Fibroblast of upper back skin (primary cell): ENCODE results near the gene PLD1.
"Not testable (repeated sequence)": the region's sequence is repeated elsewhere in the genome, so short reads cannot be mapped to it uniquely, and the experiment has no call there.

Experiments
- DNase-seq: peaks from one replicate; pipeline ENCODE4 v3.0.0-alpha.2; 2013

Gene PLD1

DNA sequence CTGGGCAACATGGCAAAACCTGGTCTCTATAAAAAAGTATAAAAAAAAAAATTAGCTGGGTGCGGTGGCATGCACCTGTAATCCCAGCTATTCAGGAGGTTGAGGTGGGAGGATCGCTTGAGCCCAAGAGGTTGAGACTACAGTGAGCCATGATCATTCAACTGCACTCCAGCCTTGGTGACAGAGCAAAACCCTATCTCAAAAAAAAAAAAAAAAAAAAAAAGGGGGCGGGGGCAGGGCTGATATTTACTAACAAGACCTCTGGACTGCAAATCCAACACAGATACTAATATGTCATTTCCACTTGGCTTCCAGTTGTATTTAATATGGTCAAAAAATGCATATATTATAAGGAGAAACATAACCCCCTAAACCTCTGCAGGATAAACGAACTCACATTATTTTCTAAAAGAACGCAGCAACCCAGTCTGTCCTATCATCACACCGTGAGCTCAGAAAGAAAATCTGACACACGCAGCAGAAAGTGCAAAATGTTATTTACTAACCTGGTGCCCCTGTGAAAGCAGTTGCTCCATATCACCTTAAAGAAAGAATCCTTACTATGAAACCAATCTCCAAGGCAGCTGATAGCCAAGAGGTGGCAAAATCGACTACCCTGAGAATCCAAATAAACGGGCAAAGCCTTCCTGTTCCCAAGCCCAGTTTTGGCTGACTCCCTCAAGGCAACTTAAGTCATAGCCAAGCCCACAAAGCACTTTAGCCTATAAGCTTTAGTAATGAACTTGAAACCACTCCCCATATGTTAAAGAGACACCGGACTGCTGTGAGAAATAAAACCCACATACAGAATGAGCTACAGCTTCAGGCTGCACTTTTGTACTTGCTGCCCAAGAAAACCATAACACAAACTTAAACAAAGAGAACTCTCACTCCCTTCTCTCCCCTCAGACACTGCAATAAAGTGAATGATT lies 39.3 kb downstream of the PLD1 start:
- DNase-seq: peak; percentile 74

- no peak for DNase-seq
These were observed 40.8 kb downstream of the PLD1 start for GRCh38 chr3:171769461-171769860.

DNA sequence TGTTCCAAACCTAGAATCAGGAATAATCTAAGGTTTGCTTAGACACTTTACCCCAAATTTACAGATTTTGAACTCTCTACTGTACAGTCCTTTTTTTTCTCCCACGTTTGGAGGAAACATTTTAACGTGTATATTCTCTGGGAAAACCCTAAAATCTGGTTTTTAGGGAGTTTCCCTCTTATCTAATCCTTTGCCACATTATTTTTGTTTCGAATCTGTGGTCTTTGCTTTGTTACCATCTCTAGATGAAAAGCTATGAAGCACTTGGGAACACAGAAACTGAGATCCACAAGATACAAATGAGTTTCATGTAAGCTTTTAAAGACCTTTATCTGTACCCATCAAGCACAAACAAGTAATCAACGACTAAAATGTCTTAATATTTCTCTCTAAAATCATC lies 41.3 kb downstream of the PLD1 start:
- DNase-seq: no peak

DNA sequence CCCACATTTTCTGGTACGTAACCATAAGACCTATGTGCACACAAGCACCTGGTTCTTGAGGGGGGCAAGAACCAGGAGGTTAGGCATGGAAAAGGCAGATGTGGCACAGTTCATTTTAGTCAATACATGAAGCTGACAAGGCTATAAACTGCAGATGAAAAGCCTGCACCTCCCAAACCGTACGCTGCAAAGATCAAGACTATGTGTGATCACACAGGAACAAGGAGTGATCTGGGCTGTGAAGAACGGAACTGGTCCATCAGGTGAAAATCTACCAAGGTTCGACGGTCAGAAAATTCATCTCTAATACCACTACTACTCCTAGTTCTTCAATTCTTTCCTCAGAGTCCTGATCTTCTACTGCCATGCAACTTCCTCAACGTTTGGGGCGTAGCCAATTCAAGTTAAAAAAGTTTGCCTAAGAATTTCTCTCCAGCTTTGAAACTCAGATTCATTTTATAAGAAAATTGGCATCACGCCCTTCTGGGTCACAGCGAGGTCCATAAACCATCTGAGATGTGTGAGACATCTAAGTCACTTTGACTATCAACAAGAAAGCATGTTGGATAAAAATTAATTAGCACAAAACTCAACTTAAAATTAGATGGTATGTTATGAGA lies 41.9 kb downstream of the PLD1 start:
- DNase-seq: no peak

- DNase-seq: no peak
These were observed 44.8 kb downstream of the PLD1 start for GRCh38 chr3:171765511-171765887.

GRCh38 chr3:171763392-171763791 lies 46.9 kb downstream of the PLD1 start:
- DNase-seq: no peak

DNA sequence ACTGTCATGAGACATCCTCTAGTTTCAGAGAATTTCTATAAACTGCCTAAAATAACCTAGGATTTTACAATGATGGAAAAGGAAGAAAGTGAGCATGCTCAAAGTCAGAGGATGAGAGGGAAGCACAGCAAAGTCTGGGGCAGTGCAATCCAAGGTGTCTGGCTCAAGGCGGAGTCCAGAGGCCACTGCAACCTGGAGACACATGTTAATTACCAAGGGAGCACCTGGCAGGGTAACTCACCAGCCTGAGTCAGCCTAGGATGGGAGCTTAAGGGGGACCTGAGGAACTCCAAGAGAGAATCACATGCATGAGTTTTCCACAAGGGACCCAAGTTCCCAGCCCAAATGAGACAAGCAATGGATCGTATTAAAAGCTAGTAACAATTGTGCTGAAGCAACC lies 49.8 kb downstream of the PLD1 start:
- DNase-seq: no peak

DNA sequence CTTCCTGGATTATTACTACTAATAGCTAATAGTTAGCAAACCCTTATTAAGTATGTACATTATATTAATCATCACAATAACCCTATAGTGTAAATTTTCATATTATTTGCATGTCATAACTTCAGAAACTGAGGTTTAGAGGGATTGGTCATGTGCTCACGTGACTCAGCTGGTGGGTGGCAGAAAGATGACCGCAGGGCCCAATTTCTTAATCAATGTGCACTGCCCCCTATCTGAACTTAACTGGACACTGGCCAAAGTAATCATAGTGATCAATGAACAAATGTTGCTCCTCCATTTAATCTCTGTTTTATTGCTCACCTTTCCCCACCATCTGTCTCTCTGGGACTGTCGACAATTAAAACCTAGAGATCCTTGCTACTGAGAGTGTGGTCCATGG lies 52.2 kb downstream of the PLD1 start:
- DNase-seq: no peak

DNA sequence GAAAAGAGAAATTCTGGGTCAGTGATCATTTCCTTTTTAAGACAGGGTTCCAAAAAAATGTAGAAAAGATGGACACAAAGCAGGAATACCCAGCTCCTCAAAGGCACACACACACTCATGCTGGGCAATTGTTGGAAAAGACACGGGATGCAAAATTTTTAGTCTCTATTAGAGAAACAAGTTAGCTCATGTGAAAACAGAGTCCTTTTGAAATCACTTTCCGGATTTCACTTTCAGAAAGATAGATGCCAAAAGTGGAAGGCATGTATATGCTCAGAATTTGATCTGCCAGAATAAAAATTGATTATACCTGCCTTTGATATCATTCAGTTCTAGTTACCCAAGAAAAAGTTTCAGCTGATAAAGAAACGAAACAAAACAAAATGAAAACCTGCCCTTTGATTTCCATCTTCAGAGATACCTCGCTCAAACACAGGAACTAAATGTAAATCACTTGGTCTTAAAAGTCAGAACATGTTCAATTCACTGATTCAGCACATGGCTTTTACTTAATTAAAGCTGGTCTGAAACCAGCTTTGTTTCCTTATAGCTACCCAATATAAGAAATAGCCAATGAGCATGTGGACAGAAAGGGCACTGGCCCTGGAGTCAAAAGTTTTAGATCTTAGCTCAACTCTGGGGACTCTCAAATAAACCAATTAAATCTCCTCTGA lies 52.8 kb downstream of the PLD1 start:
- DNase-seq: no peak

DNA sequence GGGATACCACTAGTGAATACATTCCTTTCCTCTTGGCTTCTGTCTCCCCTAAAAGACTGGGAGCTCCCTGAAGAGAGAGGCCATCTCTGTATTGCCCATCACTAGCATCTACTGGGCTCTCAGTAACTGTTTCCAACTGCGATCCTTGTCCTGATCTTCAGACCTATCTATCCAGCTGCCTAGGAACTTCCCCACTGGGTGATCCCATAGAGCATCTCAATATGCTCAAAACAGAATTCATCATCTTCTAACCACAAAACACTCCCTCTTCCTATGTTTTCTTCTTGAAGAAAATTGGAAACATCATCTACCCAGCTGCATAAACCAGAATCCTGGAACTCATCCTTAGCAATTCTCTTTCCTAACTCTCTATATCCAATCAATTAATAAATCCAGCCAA lies 54.6 kb downstream of the PLD1 start:
- DNase-seq: no peak

GRCh38 chr3:171755015-171755589 lies 55.2 kb downstream of the PLD1 start:
- no peak for DNase-seq

DNA sequence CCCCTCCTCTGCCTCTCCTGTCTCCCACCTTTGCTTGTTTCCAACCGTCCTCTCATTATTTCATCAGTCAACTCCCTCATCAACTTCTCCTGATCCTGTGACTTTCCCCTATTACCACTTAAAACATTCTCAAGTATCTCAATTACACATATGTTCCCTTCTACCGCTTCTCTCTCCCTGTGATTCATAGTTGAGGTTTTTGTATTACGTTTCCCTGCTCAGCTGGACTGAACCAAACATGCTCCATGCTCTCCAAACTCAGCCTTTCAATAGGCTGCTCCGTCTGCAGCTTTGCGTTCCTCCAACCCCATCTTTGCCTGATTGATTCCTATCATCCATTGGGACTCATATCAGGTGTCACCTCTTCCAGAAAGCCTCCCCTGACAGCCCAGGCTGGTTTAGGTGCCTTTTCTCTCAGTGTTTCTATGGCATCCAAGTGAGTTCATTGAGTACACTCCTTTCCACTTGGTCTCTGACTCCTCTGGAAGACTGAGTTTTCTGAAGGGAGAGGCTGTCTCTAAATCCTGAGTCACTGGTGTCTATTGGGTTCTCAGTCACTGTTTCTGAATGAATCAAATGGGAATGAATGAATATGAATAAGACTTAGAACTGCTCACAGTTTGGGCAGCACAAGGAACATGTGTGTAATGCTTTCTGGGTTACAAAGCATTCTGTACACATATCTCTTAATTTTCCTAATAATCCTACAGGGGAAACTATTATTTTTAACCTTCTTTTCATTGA lies 56.4 kb downstream of the PLD1 start:
- peak; percentile 88 for DNase-seq

GRCh38 chr3:171753025-171753472 lies 57.2 kb downstream of the PLD1 start:
- no peak for DNase-seq

DNA sequence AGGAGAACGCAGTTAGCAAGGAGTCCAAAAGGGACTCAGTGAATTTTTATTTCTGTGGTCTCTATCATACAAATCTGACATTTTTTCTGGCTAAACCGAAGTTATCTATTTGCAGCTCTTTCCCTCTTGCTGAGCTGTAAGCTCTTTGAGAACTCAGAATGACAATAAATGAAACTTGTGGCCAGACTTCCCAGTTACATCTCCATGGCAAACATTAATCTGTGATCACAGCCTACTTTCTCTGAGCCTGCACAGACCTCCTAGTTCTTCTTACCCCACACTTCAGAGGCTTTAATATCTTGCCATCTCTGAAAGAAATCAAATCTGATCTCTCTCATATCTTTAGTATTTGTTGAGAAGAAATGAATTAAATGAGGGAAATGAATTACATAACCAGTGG lies 58.0 kb downstream of the PLD1 start:
- no peak for DNase-seq

DNA sequence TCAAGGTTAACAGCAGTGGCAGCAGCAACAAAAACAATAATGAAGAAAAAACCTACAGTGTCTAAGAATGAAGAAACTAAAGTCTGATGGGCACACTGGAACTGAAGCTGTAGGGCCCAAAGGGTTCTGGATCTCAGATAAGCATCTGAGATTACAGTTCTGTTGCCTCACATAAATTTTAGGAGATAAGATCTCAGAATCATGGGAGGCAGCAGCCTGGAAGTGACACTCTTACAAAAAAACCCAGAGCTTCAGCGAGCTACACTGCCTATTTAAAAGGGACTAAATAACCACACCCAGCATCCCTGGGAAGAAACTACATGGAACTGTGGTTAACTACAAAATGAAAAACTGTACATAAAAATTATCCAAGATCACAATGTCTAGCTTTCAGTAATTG lies 61.2 kb downstream of the PLD1 start:
- no peak for DNase-seq

DNA sequence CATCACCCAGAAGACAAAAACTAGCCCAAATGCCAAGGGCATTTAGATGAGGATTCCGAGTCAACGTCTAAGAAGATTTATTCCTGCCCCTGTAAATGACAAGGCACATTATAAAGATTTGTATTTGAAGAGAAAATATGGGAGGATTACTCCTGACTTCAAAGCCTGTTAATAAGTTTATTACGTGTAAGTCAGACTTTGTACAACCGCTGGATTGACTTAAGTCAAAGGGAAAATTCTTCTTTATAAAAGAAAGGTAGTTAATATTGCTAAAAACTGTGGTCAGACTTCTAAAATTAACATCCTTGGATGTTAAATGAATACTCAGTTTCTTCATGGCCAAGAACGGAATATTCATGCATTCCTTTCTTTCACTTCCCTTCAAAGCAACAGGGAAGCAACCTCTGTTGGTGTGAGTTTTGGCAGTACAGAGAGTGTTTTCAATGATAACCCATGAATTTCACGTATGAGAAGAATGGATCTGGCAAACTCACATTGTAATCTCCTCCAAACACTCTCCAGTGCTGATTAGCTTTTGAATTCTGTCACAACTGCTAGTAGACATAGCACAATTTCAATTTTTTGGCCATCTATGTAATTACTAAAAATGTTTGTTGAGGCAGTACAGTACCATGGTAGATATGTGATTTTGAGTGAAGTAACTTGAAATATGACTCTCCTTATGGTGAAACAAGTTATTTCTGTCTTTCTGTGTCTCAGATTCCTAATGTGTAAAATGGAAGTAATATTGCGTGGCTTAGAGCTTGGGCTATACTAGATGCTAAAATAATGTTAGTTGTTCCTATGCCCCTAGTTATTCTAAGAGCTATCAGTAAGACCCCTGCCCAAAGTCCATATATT lies 62.0 kb downstream of the PLD1 start:
- no peak for DNase-seq

GRCh38 chr3:171747223-171747920 lies 62.9 kb downstream of the PLD1 start:
- DNase-seq: no peak

GRCh38 chr3:171746320-171747222 lies 63.7 kb downstream of the PLD1 start:
- DNase-seq: not testable (repeated sequence)

DNA sequence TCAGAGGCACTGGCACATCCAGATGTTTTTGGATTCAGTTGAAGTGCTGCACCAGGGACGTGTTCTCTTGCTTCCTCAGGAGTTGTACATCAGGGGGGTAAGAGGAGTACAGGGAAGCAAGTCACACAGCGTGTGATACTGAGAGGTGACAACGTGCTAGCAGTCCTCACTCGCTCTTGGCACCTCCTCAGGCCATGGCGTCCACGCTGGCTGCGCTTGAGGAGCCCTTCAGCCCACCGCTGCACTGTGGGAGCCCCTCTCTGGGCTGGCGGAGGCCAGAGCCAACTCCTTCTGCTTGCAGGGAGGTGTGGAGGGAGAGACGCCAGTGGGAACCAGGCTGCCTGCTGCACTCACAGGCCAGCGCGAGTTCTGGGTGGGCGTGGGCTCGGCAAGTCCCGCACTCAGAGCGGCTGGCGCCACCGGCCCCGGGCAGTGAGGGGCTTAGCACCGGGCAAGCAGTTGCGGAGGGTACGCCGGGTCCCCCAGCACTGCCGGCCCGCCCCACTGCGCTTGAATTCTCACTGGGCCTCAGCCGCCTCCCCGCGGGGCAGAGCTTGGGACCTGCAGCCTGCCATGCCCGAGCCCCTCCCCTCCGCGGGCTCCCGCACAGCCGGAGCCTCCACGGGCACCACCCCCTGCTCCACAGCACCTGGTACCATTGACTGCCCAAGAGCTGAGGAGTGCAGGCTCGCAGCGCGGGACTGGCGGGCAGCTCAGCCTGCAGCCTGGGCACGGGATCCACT lies 64.5 kb downstream of the PLD1 start:
- no peak for DNase-seq
